Lung (tissue), 12 donors: ENCODE measurements around the gene PRKAR2A. TPM values are rescaled to one million over a fixed set of nuclear protein-coding genes. Genes with fewer than 3 reads are reported as not detected.
A peak's percentile ranks its signal among the peaks of the same experiment; 100 is the strongest.
"Not testable (repeated sequence)": the region's sequence is repeated elsewhere in the genome, so short reads cannot be mapped to it uniquely, and the experiment has no call there.

Experiments
- ATAC-seq: fragments of 200-7000 bp; cut with Tn5 transposase; one replicate; pipeline ENCODE4 v1.9.1; 2020; ENCODE audit warnings: moderate number of reproducible peaks; ENCODE audit not compliant: insufficient read depth, low FRiP score
- DNase-seq, 3 donors: peaks; one replicate each; pipeline ENCODE4 v3.0.0-alpha.2; 2013 to 2017
- H3K27ac ChIP-seq, 2 donors: one replicate each; pipeline ENCODE4 v1.5.1; 2013; ENCODE audit warnings: mild to moderate bottlenecking in 2 of 2, moderate library complexity in 2 of 2, control low read depth in 1 of 2, inconsistent platforms in 1 of 2, low read depth in 1 of 2, low read length in 1 of 2
- H3K27me3 ChIP-seq, 3 donors: one replicate each; pipeline ENCODE4 v1.5.1; 2013; ENCODE audit warnings: low read length in 2 of 3; ENCODE audit not compliant: control insufficient read depth in 3 of 3, insufficient read depth in 3 of 3
- H3K36me3 ChIP-seq, 4 donors: one replicate each; pipeline ENCODE4 v1.5.1; 2013; ENCODE audit warnings: low read length in 4 of 4, mild to moderate bottlenecking in 1 of 4, moderate library complexity in 1 of 4; ENCODE audit not compliant: control insufficient read depth in 4 of 4, insufficient read depth in 4 of 4
- H3K4me1 ChIP-seq, 5 donors: one replicate each; pipeline ENCODE4 v1.5.1; 2013; ENCODE audit warnings: low read length in 5 of 5, mild to moderate bottlenecking in 2 of 5, moderate library complexity in 1 of 5; ENCODE audit not compliant: control insufficient read depth in 5 of 5, insufficient read depth in 5 of 5
- H3K4me3 ChIP-seq: one replicate; pipeline ENCODE4 v1.5.1; 2013; ENCODE audit warnings: mild to moderate bottlenecking, control low read depth, moderate library complexity
- H3K9ac ChIP-seq, 2 donors: one replicate each; pipeline ENCODE4 v1.5.1; 2013; ENCODE audit warnings: low read length in 2 of 2, control low read depth in 1 of 2; ENCODE audit not compliant: insufficient read depth in 1 of 2
- H3K9me3 ChIP-seq, 4 donors: one replicate each; pipeline ENCODE4 v1.5.1; 2013; ENCODE audit warnings: low read length in 3 of 4, mild to moderate bottlenecking in 1 of 4, moderate library complexity in 1 of 4; ENCODE audit not compliant: control insufficient read depth in 4 of 4, insufficient read depth in 3 of 4
- WGBS, 2 donors: extraction: QIAGEN DNeasy Blood & Tissue Kit; methylation state at CpG; one replicate each; pipeline ENCODE4 v1.1.7; 2013; 5-methylcytosine and 5-hydroxymethylcytosine counted together
- polyA plus RNA-seq, 2 donors: library from polyadenylated mRNA; stranded (reverse); fragments of 200-250 nt; gene quantifications; one replicate each; pipeline ENCODE4 v1.2.1, GENCODE V29; 2013
- total RNA-seq, 2 donors: library from RNA; depleted of rRNA in 1 of 2; stranded (reverse); fragments of >200 nt in 1 of 2; gene quantifications; one replicate each; pipeline ENCODE4 v1.2.1, GENCODE V29; 2014 to 2021
- TF ChIP-seq, protein P1 (sequence below): IDR thresholded peaks from 2 replicates; pipeline ENCODE4 v1.5.1; 2012; ENCODE audit warnings: mild to moderate bottlenecking; ENCODE audit errors: control extremely low read depth, extremely low read depth
- donor health status: control.
- donor health status: control.
- donor health status: Bipolar disorder and iron deficiency.
- donor health status: healthy.
- donor health status: DM: yes; HTN: yes; CAD: no.

The PRKAR2A gene
- total and polyA plus RNA-seq, 4 donors, result 10.3 to 72.8 (median 20.4) TPM

DNA sequence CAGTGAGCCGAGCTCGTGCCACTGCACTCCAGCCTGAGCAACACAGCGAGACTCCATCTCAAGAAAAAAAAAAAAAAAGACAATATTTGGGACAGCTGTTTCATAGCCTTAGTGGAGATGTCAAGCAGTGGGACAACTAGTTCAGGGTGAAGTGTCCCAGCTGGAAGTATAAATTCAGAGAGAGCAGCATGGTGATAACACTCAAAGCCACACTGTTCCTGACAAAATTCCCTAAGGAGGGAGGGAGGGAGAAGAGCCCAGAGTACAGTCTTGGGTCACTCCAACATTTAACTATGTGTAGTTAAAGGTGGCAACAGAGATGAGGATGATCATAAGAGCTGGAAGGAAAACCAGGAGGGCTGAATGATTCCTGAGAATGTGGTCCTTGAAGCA lies 109.5 kb downstream of the PRKAR2A start:
- Histone ChIP-seq H3K27me3 (no peaks in the 10 kb centered on the region), H3K9ac (no peak overlapping the region), H3K4me1 (peaks cover 0 to 42% (median 19%) of the 10 kb centered on the region in 5 donors), H3K36me3 (no peaks in the 10 kb centered on the region), H3K4me3 (no peak overlapping the region), H3K27ac (peak overlapping the region; percentile 4 to 80), H3K9me3 (no peaks in the 10 kb centered on the region)
- 77 to 90% methylated on average over 3 of the region's 3 CpGs for WGBS, 2 donors
- no peak for ATAC-seq
- peak; percentile 83 to 98 (median 97) for DNase-seq
- TF ChIP-seq, protein P1, sequence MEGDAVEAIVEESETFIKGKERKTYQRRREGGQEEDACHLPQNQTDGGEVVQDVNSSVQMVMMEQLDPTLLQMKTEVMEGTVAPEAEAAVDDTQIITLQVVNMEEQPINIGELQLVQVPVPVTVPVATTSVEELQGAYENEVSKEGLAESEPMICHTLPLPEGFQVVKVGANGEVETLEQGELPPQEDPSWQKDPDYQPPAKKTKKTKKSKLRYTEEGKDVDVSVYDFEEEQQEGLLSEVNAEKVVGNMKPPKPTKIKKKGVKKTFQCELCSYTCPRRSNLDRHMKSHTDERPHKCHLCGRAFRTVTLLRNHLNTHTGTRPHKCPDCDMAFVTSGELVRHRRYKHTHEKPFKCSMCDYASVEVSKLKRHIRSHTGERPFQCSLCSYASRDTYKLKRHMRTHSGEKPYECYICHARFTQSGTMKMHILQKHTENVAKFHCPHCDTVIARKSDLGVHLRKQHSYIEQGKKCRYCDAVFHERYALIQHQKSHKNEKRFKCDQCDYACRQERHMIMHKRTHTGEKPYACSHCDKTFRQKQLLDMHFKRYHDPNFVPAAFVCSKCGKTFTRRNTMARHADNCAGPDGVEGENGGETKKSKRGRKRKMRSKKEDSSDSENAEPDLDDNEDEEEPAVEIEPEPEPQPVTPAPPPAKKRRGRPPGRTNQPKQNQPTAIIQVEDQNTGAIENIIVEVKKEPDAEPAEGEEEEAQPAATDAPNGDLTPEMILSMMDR, result no peak

DNA sequence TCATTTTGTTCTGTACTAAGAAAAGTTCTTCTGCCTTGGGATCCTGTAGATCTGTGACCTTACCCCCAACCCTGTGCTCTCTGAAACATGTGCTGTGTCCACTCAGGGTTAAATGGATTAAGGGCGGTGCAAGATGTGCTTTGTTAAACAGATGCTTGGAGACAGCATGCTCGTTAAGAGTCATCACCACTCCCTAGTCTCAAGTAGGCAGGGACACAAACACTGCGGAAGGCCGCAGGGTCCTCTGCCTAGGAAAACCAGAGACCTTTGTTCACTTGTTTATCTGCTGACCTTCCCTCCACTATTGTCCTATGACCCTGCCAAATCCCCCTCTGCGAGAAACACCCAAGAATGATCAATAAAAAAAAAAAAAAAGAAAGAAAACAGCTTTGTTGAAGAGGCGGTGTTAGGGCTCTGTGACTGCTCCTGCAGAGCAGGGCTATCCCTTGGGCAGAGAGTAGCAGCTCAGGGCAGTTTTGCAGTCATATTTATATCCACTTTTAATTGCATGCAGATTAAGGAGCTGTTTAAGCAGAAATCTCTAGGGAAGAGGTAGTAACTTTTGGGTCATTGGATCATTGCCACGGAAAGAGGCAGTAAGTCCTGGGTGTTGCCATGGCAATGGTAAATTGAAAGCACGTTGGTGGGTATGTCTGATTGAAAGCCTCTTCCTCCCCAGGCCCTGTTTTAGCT lies 112.5 kb downstream of the PRKAR2A start:
- peak; percentile 26 to 59 (median 54) for DNase-seq
- peaks cover 0 to 34% (median 17%) of the 10 kb centered on the region in 5 donors for H3K4me1 ChIP-seq
- not testable (repeated sequence) for H3K36me3 ChIP-seq, ATAC-seq, H3K9me3 ChIP-seq, H3K27ac ChIP-seq, H3K4me3 ChIP-seq, H3K27me3 ChIP-seq
- 50 to 60% methylated on average over 7 to 8 of the region's 8 CpGs for WGBS, 2 donors
- peak overlapping the region in 1 of 2 donors; percentile 32 for H3K9ac ChIP-seq

DNA sequence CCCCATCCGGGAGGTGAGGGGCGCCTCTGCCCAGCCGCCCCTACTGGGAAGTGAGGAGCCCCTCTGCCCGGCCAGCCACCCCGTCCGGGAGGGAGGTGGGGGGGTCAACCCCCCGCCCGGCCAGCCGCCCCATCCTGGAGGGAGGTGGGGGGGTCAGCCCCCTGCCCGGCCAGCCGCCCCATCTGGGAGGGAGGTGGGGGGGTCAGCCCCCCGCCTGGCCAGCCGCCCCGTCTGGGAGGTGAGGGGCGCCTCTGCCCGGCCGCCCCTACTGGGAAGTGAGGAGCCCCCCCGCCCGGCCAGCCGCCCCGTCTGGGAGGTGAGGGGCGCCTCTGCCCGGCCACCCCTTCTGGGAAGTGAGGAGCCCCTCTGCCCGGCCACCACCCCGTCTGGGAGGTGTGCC lies 113.1 kb downstream of the PRKAR2A start:
- WGBS, 2 donors, result 89 to 90% methylated on average over 7 to 16 of the region's 25 CpGs
- not testable (repeated sequence) for DNase-seq, H3K9ac ChIP-seq, H3K27ac ChIP-seq, ATAC-seq, H3K36me3 ChIP-seq, H3K27me3 ChIP-seq, H3K9me3 ChIP-seq, H3K4me3 ChIP-seq
- peaks cover 0 to 27% (median 11%) of the 10 kb centered on the region in 5 donors for H3K4me1 ChIP-seq

DNA sequence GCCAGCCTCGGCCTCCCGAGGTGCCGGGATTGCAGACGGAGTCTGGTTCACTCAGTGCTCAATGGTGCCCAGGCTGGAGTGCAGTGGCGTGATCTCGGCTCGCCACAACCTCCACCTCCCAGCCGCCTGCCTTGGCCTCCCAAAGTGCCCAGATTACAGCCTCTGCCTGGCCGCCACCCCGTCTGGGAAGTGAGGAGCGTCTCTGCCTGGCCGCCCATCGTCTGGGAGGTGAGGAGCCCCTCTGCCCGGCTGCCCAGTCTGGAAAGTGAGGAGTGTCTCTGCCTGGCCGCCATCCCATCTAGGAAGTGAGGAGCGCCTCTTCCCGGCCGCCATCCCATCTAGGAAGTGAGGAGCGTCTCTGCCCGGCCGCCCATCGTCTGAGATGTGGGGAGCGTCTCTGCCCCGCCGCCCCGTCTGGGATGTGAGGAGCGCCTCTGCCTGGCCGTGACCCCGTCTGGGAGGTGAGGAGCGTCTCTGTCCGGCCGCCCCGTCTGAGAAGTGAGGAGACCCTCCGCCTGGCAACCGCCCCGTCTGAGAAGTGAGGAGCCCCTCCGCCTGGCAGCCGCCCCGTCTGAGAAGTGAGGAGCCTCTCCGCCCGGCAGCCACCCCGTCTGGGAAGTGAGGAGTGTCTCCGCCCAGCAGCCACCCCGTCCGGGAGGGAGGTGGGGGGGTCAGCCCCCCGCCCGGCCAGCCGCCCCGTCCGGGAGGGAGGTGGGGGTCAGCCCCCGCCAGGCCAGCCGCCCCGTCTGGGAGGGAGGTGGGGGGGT lies 113.7 kb downstream of the PRKAR2A start:
- not testable (repeated sequence) for H3K36me3 ChIP-seq, H3K27me3 ChIP-seq, H3K4me3 ChIP-seq, H3K9me3 ChIP-seq, DNase-seq, H3K27ac ChIP-seq, H3K9ac ChIP-seq, ATAC-seq
- H3K4me1 ChIP-seq, result peaks cover 0 to 21% (median 5%) of the 10 kb centered on the region in 5 donors
- 93 to 94% methylated on average over 21 to 52 of the region's 53 CpGs for WGBS, 2 donors

DNA sequence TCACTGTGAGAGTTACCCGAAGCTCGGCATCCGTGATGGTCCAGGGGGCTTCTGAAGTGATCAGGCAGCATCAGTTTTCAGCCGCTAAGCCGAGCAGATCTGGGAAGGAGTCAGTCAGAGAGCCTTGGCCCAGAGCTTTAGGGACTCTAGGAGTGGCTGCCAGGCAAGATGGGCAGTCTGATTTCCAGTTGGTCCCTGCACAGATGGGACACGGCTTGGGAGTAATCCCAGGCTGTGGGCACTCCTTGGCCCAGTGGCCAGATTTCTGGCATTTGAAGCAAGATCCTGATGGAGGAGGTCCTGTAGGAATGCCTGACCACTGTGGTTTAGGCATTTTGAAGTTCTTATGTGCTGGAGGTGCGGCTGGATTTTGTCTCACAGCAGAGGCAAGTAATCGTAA lies 120.2 kb downstream of the PRKAR2A start:
- DNase-seq, result no peak
- Histone ChIP-seq H3K9me3 (no peaks in the 10 kb centered on the region), H3K4me3 (no peak overlapping the region), H3K9ac (no peak overlapping the region), H3K27me3 (no peaks in the 10 kb centered on the region), H3K27ac (no peak overlapping the region), H3K4me1 (peaks cover 0 to 1% (median 0%) of the 10 kb centered on the region in 5 donors), H3K36me3 (no peaks in the 10 kb centered on the region)
- WGBS, 2 donors, result 94 to 100% methylated on average over 8 of the region's 8 CpGs
- TF ChIP-seq, protein P1, result no peak
- ATAC-seq, result no peak

DNA sequence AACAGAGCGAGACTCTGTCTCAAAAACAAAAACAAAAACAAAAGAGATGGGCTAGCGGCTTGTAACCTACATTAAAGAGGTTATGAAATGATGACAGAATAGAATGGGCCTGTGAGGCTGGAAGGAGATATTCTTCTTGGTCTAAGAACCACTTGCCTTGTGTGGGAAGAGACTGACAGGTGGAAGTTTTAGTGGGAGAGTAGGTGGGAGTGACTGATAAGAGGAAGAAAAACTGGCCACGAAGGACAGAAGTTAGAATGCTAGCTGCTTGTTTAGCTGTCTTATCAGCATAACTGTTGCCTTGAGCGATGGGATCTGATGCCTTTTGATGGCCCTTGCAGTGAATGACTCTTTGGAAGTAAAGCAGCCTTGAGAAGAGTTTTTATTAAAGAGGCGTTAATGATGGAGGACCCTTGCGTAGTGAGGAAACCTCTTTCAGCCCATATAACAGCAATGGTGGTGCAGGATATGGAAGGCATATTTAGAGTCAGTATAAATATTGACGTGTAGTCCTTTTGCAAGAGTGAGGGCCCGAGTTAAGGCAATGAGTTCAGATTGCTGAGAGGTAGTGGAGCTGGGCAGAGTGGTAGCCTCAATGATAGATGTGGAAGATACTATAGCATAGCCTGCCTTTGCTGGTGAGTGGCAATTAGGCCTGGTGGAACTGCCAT lies 122.4 kb downstream of the PRKAR2A start:
- H3K4me1 ChIP-seq, ATAC-seq, H3K36me3 ChIP-seq, H3K9ac ChIP-seq, H3K4me3 ChIP-seq, H3K27me3 ChIP-seq, H3K9me3 ChIP-seq, DNase-seq, H3K27ac ChIP-seq: not testable (repeated sequence)
- WGBS, 2 donors, result 91 to 95% methylated on average over 8 of the region's 8 CpGs
